Suppressor macrophage treated with lipopolysaccharide for 1 hour (primary cell): ENCODE data around the gene GALNT6.
A peak's percentile ranks its signal among the peaks of the same experiment; 100 is the strongest.
"Not testable (repeated sequence)": the region's sequence is repeated elsewhere in the genome, so short reads cannot be mapped to it uniquely, and the experiment has no call there.

Experiments used
- DNase-seq, 3 donors: peaks; one replicate each; pipeline ENCODE4 v3.0.0-alpha.2; 2020 to 2022

GALNT6 gene

DNA sequence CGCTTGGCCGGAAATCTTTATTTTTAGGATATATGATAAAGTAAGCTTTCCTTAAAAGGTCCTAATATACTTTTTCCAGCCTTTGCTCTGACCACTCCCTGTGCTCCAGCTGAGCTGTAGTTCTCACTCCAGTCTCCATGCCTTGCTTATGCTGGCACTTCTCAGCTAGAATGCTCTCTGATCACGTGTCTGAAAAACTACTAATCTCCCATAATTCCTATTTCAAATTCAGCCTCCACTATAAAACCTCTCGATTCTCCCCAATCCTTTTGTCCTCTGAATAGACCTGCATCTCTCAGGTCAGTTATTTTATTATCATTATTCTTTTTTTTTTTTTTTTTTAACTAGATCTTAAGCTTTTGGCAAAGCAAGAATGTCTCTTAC, 70.9 kb downstream of the GALNT6 start:
- DNase-seq = no peak

- no peak for DNase-seq
Observed at GRCh38 chr12:51318846-51319599, 72.2 kb downstream of the GALNT6 start.

GRCh38 chr12:51318057-51318806, 73.0 kb downstream of the GALNT6 start:
- not testable (repeated sequence) for DNase-seq

DNA sequence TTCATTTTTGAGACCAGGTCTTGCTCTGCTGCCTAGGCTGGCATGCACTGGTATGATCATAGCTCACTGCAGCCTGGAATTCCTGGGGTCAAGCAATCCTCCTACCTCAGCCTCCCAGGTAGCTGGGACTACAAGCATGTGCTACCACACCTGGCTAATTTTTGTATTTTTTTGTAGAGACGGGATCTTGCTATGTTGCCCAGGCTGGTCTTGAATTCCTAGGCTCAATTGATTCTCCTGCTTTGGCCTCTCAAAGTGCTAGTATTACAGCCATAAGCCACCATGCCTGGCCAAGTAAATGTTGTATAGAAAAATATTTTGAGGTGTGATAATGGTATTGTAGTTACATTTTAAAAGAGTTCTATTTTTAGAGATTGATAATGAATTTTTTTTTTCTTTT, 79.8 kb downstream of the GALNT6 start:
- DNase-seq = no peak

GRCh38 chr12:51307655-51308593, 83.3 kb downstream of the GALNT6 start:
- peak; percentile 39 to 66 (median 51) for DNase-seq

GRCh38 chr12:51306507-51306906, 84.7 kb downstream of the GALNT6 start:
- DNase-seq = peak; percentile 49 to 74 (median 60)
